Gastrocnemius medialis (tissue), 4 donors: Measurements from ENCODE around the gene ASPG. TPM values are rescaled to one million over a fixed set of nuclear protein-coding genes. Genes with fewer than 3 reads are reported as not detected.

Experiments used
- ATAC-seq, 2 donors: fragments of 150-250 bp; one replicate each; pipeline ENCODE4 v1.9.1; 2016
- DNase-seq, 2 donors: peaks; one replicate each; pipeline ENCODE4 v3.0.0-alpha.2; 2019
- H3K27ac ChIP-seq, 4 donors: fragments of 200-600 bp; sonication (generic); 1 replicate in 1 of 4; 2 replicates in 3 of 4; pipeline ENCODE4 v1.5.1; 2016 to 2018; ENCODE audit warnings: mild to moderate bottlenecking in 2 of 4, moderate library complexity in 1 of 4
- H3K27me3 ChIP-seq, 3 donors: fragments of 200-600 bp; sonication (generic) in 2 of 3; 1 replicate in 1 of 3; 2 replicates in 2 of 3; pipeline versions ENCODE4 v1.5.1 to v1.6.0; 2016 to 2019; ENCODE audit warnings: mild to moderate bottlenecking in 1 of 3, moderate library complexity in 1 of 3
- H3K36me3 ChIP-seq, 2 donors: fragments of 200-600 bp; sonication (generic) in 1 of 2; one replicate each; pipeline ENCODE4 v1.5.1; 2017 to 2018
- H3K4me1 ChIP-seq, 2 donors: fragments of 200-600 bp; sonication (generic) in 1 of 2; one replicate each; pipeline ENCODE4 v1.5.1; 2016 to 2017; ENCODE audit warnings: mild to moderate bottlenecking in 2 of 2
- H3K4me3 ChIP-seq, 4 donors: fragments of 200-600 bp; sonication (generic) in 3 of 4; 1 replicate in 1 of 4; 2 replicates in 3 of 4; pipeline ENCODE4 v1.5.1; 2016 to 2019; ENCODE audit warnings: mild to moderate bottlenecking in 2 of 4
- H3K9me3 ChIP-seq, 3 donors: fragments of 200-600 bp; sonication (generic) in 2 of 3; 1 replicate in 1 of 3; 2 replicates in 2 of 3; pipeline ENCODE4 v1.5.1; 2016 to 2019
- CTCF ChIP-seq, 5 experiments: fragments of 450-650 bp in 3 of 5; fragments of 200-600 bp in 2 of 5; sonication (generic) in 2 of 5; IDR thresholded peaks in 4 of 5; conservative IDR thresholded peaks in 1 of 5; 1 replicate in 4 of 5; 2 replicates in 1 of 5; pipeline ENCODE4 v1.5.1; 2016 to 2019; ENCODE audit warnings: antibody characterized with exemption in 5 of 5, mild to moderate bottlenecking in 3 of 5, moderate library complexity in 3 of 5
- POLR2A ChIP-seq, 2 donors: fragments of 450-650 bp; IDR thresholded peaks; one replicate each; pipeline ENCODE4 v1.6.1; 2017; ENCODE audit warnings: antibody characterized with exemption in 2 of 2, mild to moderate bottlenecking in 2 of 2, moderate library complexity in 2 of 2
- in situ Hi-C, 4 donors: fragments of 200-750 bp; cut with MboI; loops; one replicate each; pipeline versions ENCODE4 v1.15.0 to v1.8.0; 2017; ENCODE audit warnings: low sequenced_read_pairs in 4 of 4
- intact Hi-C: fragments of 100-400 bp; cut with DNase I; formaldehyde crosslinking; loops from one replicate; pipeline ENCODE4 v1.15.1; 2023; ENCODE audit warnings: low total_unique reads
- total RNA-seq, 4 donors: library from RNA; depleted of rRNA; stranded (reverse); fragments of >200 nt; gene quantifications; one replicate each; pipeline versions ENCODE4 v1.1.0 to v1.2.3, GENCODE V29; 2016

ASPG gene
- total RNA-seq, 4 donors from 2014 or later, result 0.20 TPM; not detected in 3

GRCh38 chr14:104101651-104102281, 16.3 kb downstream of the ASPG start:
- Histone ChIP-seq H3K9me3 (no peaks in the 10 kb centered on the region), H3K36me3 (no peaks in the 10 kb centered on the region), H3K27me3 (no peaks in the 10 kb centered on the region), H3K4me3 (no peak overlapping the region), H3K27ac (no peak overlapping the region), H3K4me1 (no peaks in the 10 kb centered on the region)
- intact Hi-C loops (no loop called here), in situ Hi-C loops (no loop called here)
- ATAC-seq (no peak), DNase-seq (no peak)
- TF ChIP-seq POLR2A (IDR thresholded peaks at IDR 0.05) (no peak), CTCF (IDR thresholded peaks at IDR 0.05 in 4 of 5, conservative IDR thresholded peaks at IDR 0.05 in 1 of 5) (no peak)

- in situ Hi-C loops, result no loop called here
- DNase-seq, result no peak
- TF ChIP-seq CTCF (IDR thresholded peaks at IDR 0.05 in 4 of 5, conservative IDR thresholded peaks at IDR 0.05 in 1 of 5), result no peak
- TF ChIP-seq POLR2A (IDR thresholded peaks at IDR 0.05), result no peak
- Histone ChIP-seq H3K4me3 (no peak overlapping the region), H3K9me3 (no peaks in the 10 kb centered on the region), H3K27me3 (no peaks in the 10 kb centered on the region), H3K27ac (no peak overlapping the region), H3K36me3 (no peaks in the 10 kb centered on the region), H3K4me1 (no peaks in the 10 kb centered on the region)
- ATAC-seq, result no peak
- intact Hi-C loops, result no loop called here
Measured at GRCh38 chr14:104102282-104102914, 16.9 kb downstream of the ASPG start.

- intact Hi-C loops (no loop called here), in situ Hi-C loops (no loop called here)
- Histone ChIP-seq H3K9me3 (no peaks in the 10 kb centered on the region), H3K4me3 (no peak overlapping the region), H3K36me3 (no peaks in the 10 kb centered on the region), H3K4me1 (no peaks in the 10 kb centered on the region), H3K27me3 (no peaks in the 10 kb centered on the region), H3K27ac (no peak overlapping the region)
- no peak for ATAC-seq
- TF ChIP-seq CTCF (IDR thresholded peaks at IDR 0.05 in 4 of 5, conservative IDR thresholded peaks at IDR 0.05 in 1 of 5), result no peak
- no peak for DNase-seq
Measured at GRCh38 chr14:104103061-104103445, 17.6 kb downstream of the ASPG start.

GRCh38 chr14:104103446-104104075, 18.1 kb downstream of the ASPG start:
- in situ Hi-C loops (no loop called here), intact Hi-C loops (no loop called here)
- Histone ChIP-seq H3K36me3 (no peaks in the 10 kb centered on the region), H3K9me3 (no peaks in the 10 kb centered on the region), H3K27me3 (no peaks in the 10 kb centered on the region), H3K4me3 (no peak overlapping the region), H3K4me1 (no peaks in the 10 kb centered on the region), H3K27ac (no peak overlapping the region)
- TF ChIP-seq CTCF (IDR thresholded peaks at IDR 0.05 in 4 of 5, conservative IDR thresholded peaks at IDR 0.05 in 1 of 5) (no peak), POLR2A (IDR thresholded peaks at IDR 0.05) (no peak)
- ATAC-seq (no peak), DNase-seq (no peak)
